ENCODE data around the gene PAX3.

The PAX3 gene

GRCh38 chr2:222298311-222299150 lies at the start of gene PAX3:
Gene PAX3, minus strand, starts transcription at chr2:222298998. Its CDS starts 383 bp downstream, at chr2:222298615.
- DNase-seq (ENCODE audit: low read depth, low spot score), result no peak

DNA sequence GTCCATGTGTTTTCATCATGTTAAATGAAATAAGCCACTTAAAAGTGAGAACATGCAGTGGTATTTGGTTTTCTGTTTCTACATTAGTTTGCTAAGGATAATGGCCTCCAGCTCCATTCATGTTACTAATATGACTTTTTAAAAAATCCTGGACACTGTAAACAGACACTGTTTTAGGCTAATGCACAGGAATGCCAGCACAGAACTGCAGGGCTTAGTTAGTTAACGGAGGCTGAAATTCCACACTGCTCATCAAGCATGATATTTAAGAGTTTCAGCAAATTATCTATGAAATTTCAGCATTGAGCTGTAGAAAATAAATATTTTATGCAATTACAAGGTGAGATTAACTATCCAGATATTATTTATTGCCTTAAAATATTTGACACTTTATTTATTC lies 42.5 kb upstream of the PAX3 start:
- DNase-seq (ENCODE audit: low read depth, low spot score), result no peak

DNA sequence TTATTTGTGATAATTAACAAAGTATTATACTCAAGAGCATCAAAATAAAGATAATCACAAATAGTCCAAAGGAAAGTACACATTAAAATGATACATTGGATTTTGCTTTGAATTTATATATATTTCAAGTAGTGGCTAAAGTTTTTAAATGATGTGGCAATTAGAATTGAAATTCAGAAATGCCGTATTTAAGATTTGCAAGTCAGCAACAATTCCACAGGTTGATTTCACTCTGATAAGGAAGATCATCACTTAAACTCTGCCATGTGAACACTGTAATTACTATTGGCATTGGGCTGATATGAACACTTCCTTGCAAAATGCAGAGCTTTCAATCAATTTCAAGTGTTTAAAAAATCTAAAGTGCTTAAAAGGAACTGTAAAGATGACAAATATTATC lies 39.6 kb upstream of the PAX3 start:
- DNase-seq (ENCODE audit: low read depth, low spot score), result no peak

DNA sequence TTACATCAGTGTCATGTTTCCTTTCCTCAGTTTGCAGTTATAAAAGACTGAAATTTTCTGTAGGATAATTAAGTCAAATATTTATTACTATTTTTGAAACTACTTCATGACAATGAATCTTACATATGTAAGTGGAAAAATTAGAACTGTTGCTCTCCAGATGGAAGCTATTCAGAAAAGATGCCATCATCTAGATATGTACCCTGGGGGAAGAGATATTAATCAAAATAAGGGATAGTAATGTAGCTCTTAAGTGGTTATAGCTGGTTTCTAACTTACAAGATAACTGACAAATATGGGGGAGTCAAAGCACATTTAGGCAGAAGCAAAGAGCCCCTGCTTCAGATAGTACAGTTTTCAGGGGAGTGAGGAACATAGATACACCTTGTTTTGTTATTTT lies 38.1 kb upstream of the PAX3 start:
- DNase-seq (ENCODE audit: low read depth, low spot score), result no peak

GRCh38 chr2:222336442-222336841 lies 37.6 kb upstream of the PAX3 start:
- no peak for DNase-seq (ENCODE audit: low read depth, low spot score)

DNA sequence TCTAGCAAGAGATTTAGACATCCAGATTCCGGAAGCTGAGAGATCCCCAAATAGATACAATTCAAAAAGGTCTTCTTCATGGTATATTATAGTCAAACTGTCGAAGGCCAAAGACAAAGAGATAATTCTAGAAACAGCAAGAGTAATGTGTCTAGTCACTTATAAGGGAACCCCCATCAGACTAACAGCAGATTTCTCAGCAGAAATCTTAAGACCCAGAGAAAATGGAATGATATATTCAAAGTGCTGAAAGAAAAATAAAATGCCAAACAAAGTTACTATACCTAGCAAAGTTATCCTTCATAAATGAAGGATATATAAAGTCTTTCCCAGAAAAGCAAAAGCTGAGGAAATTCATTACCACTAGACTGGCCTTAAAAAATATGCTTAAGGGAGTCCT lies 36.1 kb upstream of the PAX3 start:
- no peak for DNase-seq (ENCODE audit: low read depth, low spot score)

GRCh38 chr2:222333397-222333796 lies 34.6 kb upstream of the PAX3 start:
- no peak for DNase-seq (ENCODE audit: low read depth, low spot score)

DNA sequence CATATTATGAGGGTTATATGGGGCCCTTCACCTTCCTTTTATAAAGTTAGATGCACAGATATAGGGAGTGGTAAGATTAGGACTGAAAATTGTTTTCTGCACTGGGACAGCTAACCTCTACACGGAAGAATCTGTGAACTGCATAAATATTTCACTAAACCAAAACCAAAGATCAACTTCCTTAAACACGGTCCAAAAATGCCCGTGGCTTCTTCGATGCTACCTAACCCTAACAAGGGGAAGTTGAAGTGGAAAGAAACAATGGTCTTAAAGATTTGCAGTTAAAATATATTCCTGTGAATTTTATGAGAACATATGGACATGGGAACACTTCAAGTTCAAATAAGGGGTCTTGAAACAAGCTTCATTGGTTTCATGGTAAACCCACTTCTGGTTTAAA lies 33.3 kb upstream of the PAX3 start:
- no peak for DNase-seq (ENCODE audit: low read depth, low spot score)

GRCh38 chr2:222330910-222331309 lies 32.1 kb upstream of the PAX3 start:
- no peak for DNase-seq (ENCODE audit: low read depth, low spot score)

DNA sequence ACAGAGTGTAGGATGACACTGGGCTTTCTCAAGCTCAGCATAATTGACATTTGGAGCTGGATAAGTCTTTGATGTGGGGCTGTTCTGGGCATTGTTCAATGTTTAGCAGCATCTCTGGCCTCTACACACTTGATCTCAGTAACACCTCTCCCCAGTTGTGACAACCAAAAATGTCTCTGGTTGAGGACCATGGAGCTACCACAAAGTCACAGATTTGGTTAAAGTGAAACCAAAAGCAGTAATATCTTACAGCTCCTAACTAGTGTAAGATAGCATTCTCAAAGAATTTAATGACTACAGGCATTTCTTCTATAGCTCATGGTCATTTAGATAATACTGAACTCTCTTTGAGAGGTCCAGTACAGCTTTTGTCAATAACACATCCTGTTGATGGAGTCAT lies 23.4 kb upstream of the PAX3 start:
- DNase-seq (ENCODE audit: low read depth, low spot score), result no peak

DNA sequence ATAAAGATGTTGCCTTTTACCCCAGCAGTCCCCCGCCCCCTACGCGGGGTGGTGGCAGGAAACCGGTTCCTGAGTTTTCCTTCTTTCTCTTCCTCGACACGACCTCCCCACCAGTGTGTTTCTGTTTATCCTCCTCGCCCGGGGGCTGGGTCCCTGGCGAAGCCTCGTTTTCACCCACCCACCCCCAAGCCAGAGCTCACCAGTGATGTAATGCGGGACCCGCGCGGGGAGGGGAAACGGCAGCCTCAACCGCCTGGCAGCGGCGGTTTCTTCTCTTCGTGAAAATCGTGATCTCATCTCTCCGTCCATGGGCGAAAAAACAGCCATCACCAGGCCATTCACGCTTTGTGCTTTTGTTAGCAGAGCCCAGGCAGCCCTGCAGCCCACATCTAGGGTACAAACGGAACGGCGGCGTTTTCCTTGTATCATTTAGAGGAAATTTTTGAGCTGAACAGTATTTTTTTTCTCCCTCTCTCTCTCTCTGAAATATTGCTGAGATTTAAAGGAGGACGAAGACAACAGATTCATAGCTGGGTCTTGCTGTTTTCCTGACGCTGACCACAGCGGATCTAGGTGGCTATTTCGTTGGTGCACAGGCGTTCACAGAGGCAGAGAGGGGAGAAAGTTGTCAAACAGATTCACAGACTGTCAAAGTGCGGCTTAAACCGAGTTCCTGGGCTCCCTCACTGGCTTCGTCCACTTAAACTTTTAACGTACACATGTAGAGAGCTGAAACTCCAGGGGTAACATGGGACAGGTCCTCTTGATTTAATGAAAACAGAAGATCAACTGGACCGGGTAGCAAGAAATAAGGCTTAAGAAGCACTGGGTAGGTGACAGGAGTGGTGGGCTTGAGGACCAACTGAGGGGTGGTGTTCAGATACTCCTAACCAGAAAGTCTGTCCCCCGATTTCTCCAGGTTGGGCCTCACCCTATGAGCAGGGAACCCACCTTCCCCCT lies 21.9 kb upstream of the PAX3 start:
- no peak for DNase-seq (ENCODE audit: low read depth, low spot score)

DNA sequence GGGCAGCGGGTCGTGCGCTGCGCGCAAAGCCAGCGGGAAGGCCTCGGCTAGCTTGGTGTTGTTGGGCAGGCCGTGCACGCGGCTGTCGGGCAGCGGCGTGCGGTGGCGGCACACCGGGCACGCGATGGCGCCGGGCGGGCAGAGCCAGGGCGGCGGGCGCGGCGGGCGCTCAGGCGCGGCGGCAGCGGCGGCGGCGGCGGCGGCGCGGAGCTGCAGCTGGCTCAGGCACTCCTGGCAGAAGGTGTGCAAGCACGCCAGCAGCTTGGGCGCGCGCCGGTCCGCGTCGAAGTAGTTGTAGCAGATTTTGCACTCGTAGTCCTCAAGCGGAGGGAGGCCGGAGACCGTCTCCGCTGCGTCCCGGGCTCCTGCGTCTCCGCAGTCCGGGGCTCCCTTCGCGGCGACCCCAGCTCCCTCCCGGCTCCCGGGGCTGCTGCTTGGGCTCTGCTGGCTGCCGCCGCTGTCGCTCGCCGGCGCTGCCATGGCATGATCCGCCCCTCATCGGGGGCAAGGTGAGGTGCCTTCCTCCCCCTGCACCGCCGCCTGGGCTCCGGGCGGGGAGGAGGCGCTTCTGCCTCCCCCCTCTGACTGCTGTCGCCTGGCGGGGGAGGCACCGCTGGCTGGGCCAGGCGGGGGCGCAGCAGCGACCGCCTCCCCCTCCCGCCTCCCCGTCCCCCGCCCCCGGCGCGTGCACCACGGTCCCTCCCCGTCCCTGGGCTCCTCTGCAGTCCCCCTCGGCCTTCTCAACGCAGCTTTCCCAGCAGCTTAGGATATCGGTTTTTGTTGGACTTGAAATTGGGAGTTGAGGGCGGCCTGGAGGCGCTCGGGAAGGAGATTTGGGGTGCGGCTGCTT lies 21.0 kb upstream of the PAX3 start:
- no peak for DNase-seq (ENCODE audit: low read depth, low spot score)

DNA sequence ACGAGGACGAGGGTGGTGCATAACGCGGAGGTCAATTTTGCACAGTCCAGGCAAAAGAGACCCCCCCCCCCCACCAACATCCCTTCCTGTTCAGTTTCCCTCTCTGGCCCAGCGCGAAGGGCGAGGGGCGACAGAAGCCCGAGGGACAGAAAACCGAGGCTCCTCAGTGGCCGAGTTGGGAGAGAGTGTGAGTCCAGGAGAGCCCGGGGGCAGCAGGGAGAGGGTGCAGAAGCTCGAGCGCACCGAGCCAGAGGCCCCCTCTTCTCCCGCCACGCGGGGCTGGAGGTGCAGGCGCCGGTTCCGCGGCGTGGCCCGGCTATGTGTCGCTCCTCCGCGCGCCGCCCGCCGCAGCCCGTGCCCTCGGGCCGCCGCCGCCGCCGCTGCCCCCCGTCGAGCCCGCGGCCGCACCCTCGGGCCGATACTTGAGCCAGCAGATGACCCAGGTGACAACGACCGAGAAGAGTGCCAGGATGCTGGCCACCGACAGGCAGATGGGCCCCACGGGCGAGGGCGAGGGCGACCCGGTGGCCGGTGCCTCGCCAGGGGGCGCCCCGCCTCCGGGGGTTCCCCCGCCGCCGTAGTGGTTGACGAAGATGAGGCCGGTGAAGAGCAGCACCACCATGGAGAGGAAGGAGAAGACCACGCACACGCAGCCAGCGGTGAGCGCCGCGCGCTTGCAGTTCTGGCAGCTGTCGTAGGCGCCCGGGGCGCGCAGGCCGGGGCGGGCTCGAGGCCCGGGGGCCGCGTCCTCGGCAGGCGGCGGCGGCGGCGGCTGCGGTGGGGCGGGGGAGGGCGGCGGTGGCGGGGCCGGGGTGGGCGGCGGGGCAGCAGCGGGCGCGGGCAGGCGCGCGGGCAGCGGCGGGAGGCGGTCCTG lies 20.2 kb upstream of the PAX3 start:
- no peak for DNase-seq (ENCODE audit: low read depth, low spot score)

DNA sequence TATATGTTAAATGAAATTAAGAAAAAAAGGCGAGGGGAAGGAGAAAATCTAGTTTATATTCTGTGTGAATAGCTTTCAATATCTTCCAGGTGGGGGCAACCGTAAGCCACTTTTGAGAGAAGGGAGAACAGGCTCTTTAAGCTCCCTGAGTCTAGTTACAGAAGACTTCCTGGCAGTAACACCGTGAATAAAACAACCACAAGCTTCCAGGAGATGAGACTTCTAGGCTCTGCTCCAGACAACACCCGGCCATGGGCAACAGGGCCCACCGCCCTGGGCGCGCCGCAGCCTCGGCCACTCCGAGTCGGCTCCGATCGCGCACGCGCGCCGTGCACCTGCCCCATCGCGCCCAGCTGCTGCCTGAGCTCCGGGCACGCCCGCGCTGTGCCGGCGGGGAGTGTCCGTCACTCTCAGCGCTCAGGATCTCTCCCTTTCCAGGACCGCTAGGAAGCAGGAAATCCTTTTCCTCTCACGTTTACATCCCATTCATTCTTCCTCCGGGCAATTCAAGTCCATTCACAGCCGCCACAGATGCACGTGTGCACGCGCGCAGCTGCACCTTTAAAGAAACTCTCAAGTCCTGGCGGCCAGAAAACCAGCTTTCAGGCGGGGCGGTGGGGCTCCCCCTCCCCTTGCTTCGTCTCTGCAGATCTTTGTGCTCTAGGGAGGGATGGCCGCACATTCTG lies 19.4 kb upstream of the PAX3 start:
- no peak for DNase-seq (ENCODE audit: low read depth, low spot score)

- no peak for DNase-seq (ENCODE audit: low read depth, low spot score)
Measured at GRCh38 chr2:222315443-222316121, 16.8 kb upstream of the PAX3 start.

DNA sequence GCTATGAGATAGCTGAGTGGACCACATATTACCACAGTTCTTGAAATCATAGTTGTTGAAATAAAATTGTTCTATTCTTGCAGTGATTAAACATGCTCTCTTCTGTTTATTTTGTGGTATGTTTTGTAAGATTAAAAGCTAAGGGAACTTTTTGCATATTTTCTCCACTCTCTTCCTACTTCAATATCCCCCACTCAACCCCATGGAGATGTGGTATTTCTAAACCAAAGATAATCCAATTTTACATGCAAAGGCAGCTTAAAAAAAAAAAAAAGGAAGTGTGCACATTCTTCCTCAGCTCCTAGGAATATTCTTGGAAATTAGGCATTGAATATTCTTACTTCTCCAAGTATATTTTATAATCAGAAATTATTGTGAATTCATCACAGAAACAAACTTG lies 15.0 kb upstream of the PAX3 start:
- DNase-seq (ENCODE audit: low read depth, low spot score), result no peak

DNA sequence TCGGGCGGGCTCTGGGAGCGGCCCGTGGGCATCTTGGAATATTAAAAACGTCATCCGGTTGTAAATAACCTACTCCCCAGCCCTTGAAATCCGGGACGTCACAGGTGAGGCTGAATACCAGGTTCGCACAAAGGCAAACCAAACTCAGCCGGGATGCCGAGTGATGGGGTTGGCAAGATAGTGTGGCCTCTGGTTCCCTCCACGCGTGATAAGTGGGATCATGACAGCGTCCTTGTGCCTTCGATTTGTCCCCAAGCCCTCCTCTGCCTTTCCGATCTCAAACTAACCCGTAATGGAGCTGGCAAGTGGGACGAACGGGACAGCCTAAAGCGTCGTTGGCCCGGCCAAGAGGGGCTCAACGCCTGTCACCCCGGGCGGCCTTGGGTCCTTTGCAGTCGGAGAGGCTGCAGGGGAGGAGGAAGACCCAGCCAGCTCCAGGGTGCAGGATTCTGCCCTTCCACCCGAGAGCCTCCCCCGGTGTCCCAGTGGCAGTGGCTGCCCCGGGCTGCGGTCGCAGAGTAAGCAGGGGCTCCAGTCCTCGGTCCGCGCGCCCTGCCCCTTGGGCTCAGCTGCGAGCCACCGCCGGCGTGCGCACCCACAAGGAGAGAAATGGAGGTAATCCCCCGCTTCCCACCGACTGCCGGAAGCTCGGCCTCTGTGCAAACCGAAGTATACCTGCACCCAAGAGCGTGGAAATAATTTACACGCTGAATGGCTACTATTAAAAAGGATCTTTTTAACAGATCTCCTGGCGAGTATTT lies 13.4 kb upstream of the PAX3 start:
- no peak for DNase-seq (ENCODE audit: low read depth, low spot score)

DNA sequence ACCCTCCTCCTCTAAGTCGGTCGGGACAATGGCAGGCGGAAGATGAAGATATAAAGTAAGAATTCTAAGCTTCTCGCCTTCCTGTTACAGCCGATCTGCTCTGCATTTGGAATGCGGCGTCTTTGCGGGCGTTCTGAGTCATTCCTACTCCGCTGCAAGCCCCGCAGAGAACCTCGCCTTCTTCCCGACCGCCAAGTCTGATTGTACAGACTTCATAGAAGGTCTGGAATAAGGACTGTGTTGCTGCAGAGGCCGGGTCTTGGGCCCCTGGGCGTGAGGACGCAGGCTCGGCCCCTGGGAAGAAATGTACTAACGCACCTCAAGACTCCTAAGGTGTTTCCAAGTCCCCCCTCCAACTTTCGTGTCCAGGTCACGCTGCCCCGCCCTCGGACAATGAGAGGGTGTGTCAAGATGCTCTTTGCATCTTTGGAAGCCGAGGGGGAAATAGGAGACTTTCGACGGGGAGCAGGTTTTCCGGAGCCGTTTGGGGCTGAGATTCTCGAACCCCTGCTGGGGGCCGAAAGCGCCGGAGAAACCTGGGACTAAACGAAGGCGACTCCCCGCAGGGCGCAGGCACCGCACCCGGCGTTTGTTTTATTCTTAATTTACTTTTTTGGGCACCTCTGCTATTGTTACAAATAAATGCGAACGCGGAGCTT lies 12.7 kb upstream of the PAX3 start:
- no peak for DNase-seq (ENCODE audit: low read depth, low spot score)
